K562 (cell line): Measurements from ENCODE around the gene MAGI1. TPM values are rescaled to one million over a fixed set of nuclear protein-coding genes. Genes with fewer than 3 reads are reported as not detected.

Source experiments
- CBFA2T3 ChIP-seq: fragments of 450-650 bp; IDR thresholded peaks from 2 replicates; pipeline ENCODE4 v1.6.1; 2017
- GABPA ChIP-seq: fragments of 200-800 bp; sonication (Bioruptor generic); conservative IDR thresholded peaks from 2 replicates; pipeline ENCODE4 v1.6.1; 2016; ENCODE audit warnings: low read depth, missing genetic modification characterization, missing compliant biosample characterization
- MAFK ChIP-seq: IDR thresholded peaks from 2 replicates; pipeline ENCODE4 v1.6.1; 2011; ENCODE audit warnings: low read length, improper control_type of control experiment
- MAX ChIP-seq: sonication (generic); formaldehyde crosslinking; IDR thresholded peaks from 2 replicates; pipeline ENCODE4 v1.9.0; 2022; ENCODE audit warnings: mild to moderate bottlenecking, missing genetic modification reagents
- NFIC ChIP-seq: fragments of 450-650 bp; IDR thresholded peaks from 2 replicates; pipeline ENCODE4 v1.6.1; 2017; ENCODE audit warnings: mild to moderate bottlenecking, inconsistent platforms
- SMAD3 ChIP-seq: fragments of 450-650 bp; formaldehyde crosslinking; conservative IDR thresholded peaks from 2 replicates; pipeline ENCODE4 v1.4.0; 2020; ENCODE audit warnings: mild to moderate bottlenecking
- ZFP30 ChIP-seq: fragments of 250-450 bp; sonication (Bioruptor Pico); IDR thresholded peaks from 2 replicates; pipeline ENCODE4 v1.8.0; 2022; ENCODE audit warnings: moderate library complexity, mild to moderate bottlenecking, inconsistent platforms, borderline replicate concordance
- ZNF644 ChIP-seq: fragments of 200-800 bp; sonication (Bioruptor generic); IDR thresholded peaks from 2 replicates; pipeline ENCODE4 v1.6.1; 2016; ENCODE audit warnings: low read depth, missing genetic modification characterization, missing compliant biosample characterization
- polyA plus RNA-seq, 8 experiments: library from polyadenylated mRNA; depleted of rRNA in 4 of 8; stranded (reverse) in 5 of 8; unstranded in 3 of 8; fragments of >200 nt; fragmentation: Nextera tagmentation in 2 of 8; fragmentation: Illumina TruSeq in 1 of 8; extraction: Ambion mirVana in 2 of 8; extraction: Trizol in 1 of 8; gene quantifications; 2 replicates each; pipeline versions ENCODE4 v1.2.1 to v1.2.3, GENCODE V29; 2011 to 2014; ENCODE audit warnings: inconsistent platforms in 1 of 8, missing spikeins in 1 of 8
- total RNA-seq, 7 experiments: library from RNA; depleted of rRNA in 6 of 7; stranded (reverse); fragments of >200 nt in 6 of 7; fragmentation: Illumina TruSeq in 2 of 7; extraction: Trizol in 2 of 7; gene quantifications; 2 replicates each; pipeline versions ENCODE4 v1.2.1 to v1.2.3, GENCODE V29; 2011 to 2021; ENCODE audit warnings: low replicate concordance in 1 of 7
- TF ChIP-seq, protein P1 (sequence below): sonication (generic); formaldehyde crosslinking; IDR thresholded peaks from 2 replicates; pipeline ENCODE4 v1.8.0; 2023; ENCODE audit warnings: mild to moderate bottlenecking, missing genetic modification reagents
- TF ChIP-seq, protein P2 (sequence below): fragments of 450-650 bp; IDR thresholded peaks from 2 replicates; pipeline ENCODE4 v1.6.1; 2016; ENCODE audit warnings: low read depth

MAGI1 gene
- total and polyA plus RNA-seq, 9 of the 15 experiments (the other 6 are each of a cell fraction or from before 2014, with no cell fraction given), result 7.8 to 59.4 (median 43.2) TPM

DNA sequence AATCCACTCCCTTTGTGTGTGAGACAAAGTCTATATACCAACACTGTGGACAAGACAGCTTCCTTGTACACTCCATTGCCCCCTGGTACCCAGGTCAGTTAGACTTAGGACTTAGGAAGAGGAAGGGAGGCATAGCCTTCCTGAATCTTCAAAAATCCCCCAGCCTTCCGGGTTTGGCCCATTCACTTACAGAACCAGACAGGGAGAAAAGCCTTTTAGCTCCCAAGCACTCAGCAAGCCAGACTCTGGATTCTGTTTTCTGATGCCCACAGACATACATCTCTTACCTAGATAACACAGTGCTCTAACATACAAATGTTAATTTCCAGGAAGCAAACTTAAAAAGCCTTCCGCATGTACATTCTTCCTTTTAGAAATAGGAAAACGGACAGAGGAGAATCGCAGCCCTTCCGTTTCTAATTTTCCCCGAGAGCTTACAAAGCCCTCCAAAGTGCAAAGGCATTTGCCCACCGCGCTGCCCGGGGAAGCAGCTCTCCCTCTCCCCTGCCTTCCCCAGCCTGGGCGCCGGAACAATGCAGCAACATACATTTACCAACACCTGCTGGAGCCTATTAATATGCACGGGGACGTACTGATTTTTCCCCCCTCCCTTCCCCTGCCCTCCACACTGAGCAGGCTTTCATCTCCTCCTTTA is 442.0 kb downstream of the MAGI1 start (continued):
- TF ChIP-seq, protein P1, sequence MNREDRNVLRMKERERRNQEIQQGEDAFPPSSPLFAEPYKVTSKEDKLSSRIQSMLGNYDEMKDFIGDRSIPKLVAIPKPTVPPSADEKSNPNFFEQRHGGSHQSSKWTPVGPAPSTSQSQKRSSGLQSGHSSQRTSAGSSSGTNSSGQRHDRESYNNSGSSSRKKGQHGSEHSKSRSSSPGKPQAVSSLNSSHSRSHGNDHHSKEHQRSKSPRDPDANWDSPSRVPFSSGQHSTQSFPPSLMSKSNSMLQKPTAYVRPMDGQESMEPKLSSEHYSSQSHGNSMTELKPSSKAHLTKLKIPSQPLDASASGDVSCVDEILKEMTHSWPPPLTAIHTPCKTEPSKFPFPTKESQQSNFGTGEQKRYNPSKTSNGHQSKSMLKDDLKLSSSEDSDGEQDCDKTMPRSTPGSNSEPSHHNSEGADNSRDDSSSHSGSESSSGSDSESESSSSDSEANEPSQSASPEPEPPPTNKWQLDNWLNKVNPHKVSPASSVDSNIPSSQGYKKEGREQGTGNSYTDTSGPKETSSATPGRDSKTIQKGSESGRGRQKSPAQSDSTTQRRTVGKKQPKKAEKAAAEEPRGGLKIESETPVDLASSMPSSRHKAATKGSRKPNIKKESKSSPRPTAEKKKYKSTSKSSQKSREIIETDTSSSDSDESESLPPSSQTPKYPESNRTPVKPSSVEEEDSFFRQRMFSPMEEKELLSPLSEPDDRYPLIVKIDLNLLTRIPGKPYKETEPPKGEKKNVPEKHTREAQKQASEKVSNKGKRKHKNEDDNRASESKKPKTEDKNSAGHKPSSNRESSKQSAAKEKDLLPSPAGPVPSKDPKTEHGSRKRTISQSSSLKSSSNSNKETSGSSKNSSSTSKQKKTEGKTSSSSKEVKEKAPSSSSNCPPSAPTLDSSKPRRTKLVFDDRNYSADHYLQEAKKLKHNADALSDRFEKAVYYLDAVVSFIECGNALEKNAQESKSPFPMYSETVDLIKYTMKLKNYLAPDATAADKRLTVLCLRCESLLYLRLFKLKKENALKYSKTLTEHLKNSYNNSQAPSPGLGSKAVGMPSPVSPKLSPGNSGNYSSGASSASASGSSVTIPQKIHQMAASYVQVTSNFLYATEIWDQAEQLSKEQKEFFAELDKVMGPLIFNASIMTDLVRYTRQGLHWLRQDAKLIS, result no peak
- TF ChIP-seq, protein P2, sequence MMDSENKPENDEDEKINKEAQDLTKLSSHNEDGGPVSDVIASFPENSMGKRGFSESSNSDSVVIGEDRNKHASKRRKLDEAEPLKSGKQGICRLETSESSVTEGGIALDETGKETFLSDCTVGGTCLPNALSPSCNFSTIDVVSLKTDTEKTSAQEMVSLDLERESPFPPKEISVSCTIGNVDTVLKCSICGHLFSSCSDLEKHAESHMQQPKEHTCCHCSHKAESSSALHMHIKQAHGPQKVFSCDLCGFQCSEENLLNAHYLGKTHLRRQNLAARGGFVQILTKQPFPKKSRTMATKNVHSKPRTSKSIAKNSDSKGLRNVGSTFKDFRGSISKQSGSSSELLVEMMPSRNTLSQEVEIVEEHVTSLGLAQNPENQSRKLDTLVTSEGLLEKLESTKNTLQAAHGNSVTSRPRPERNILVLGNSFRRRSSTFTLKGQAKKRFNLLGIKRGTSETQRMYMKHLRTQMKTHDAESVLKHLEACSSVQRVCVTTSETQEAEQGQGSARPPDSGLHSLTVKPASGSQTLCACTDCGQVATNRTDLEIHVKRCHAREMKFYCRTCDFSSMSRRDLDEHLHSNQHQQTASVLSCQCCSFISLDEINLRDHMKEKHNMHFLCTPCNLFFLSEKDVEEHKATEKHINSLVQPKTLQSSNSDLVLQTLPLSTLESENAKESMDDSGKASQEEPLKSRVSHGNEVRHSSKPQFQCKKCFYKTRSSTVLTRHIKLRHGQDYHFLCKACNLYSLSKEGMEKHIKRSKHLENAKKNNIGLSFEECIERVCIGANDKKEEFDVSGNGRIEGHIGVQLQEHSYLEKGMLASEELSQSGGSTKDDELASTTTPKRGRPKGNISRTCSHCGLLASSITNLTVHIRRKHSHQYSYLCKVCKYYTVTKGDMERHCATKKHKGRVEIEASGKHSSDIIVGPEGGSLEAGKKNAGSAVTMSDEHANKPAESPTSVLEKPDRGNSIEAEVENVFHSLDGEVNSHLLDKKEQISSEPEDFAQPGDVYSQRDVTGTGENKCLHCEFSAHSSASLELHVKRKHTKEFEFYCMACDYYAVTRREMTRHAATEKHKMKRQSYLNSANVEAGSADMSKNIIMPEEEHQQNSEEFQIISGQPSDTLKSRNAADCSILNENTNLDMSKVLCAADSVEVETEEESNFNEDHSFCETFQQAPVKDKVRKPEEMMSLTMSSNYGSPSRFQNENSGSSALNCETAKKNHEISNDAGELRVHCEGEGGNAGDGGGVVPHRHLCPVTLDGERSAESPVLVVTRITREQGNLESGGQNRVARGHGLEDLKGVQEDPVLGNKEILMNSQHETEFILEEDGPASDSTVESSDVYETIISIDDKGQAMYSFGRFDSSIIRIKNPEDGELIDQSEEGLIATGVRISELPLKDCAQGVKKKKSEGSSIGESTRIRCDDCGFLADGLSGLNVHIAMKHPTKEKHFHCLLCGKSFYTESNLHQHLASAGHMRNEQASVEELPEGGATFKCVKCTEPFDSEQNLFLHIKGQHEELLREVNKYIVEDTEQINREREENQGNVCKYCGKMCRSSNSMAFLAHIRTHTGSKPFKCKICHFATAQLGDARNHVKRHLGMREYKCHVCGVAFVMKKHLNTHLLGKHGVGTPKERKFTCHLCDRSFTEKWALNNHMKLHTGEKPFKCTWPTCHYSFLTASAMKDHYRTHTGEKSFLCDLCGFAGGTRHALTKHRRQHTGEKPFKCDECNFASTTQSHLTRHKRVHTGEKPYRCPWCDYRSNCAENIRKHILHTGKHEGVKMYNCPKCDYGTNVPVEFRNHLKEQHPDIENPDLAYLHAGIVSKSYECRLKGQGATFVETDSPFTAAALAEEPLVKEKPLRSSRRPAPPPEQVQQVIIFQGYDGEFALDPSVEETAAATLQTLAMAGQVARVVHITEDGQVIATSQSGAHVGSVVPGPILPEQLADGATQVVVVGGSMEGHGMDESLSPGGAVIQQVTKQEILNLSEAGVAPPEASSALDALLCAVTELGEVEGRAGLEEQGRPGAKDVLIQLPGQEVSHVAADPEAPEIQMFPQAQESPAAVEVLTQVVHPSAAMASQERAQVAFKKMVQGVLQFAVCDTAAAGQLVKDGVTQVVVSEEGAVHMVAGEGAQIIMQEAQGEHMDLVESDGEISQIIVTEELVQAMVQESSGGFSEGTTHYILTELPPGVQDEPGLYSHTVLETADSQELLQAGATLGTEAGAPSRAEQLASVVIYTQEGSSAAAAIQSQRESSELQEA, result no peak
- TF ChIP-seq ZFP30 (CRISPR knock-in tag), result no peak
- TF ChIP-seq MAX (CRISPR knock-in tag), result no peak
- TF ChIP-seq SMAD3 (CRISPR knock-in tag), result no peak
- no peak for TF ChIP-seq CBFA2T3
- no peak for TF ChIP-seq MAFK
- no peak for TF ChIP-seq ZNF644 (tag)
- TF ChIP-seq GABPA (tag), result no peak
- no peak for TF ChIP-seq NFIC
